ENCODE measurements around the gene SFXN2.
"Not testable (repeated sequence)": the region's sequence is repeated elsewhere in the genome, so short reads cannot be mapped to it uniquely, and the experiment has no call there.

The SFXN2 gene, protein sequence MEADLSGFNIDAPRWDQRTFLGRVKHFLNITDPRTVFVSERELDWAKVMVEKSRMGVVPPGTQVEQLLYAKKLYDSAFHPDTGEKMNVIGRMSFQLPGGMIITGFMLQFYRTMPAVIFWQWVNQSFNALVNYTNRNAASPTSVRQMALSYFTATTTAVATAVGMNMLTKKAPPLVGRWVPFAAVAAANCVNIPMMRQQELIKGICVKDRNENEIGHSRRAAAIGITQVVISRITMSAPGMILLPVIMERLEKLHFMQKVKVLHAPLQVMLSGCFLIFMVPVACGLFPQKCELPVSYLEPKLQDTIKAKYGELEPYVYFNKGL

DNA sequence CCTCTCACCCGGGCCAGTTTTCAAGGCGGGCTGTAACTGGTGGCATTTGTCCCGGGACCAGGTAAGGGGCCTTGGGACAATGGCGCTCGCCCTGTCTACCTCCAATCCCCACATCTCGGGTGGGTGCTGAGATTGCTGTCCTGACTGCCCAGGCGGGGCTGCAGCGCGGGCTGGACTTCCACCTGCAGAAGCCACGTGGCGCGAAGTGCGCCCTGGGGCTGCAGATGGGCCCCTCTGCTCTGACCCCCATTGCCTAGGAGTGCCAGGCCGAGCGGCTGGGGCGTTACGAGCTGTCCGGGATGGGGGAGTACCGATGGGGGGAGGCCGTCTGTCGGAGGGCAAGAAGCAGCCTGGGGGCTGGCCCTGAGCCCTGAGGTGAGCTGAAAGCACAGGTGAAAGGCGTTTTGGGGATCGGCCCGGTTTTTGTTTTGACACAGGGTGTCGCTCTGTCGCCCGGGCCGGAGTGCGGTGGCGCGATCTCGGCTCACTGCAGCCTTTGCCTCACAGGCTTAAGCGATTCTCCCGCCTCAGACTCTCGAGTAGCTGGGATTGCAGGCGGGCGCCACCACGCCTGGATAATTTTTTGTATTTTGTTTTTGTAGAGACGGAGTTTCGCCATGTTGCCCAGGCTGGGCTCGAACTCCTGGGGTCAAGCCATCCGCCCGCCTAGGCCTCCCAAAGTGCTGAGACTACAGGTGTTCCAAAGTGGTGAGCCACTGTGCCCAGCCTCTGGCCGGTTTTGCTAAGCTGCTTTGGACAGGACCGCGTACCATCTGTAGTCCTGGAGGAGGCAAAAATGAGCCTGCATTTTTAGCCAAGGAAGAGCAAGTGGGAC, at the start of gene SFXN2:
TSS of gene SFXN2 (plus strand) at position 16 of the 835 bp plus-strand sequence. CDS start 12,001 bp downstream, outside the sequence.
- peak; percentile 33 to 39 for DNase-seq (ENCODE audit: low read depth in 2 of 2)

GRCh38 chr10:102665904-102666509, 48.4 kb upstream of the SFXN2 start:
- no peak for DNase-seq (ENCODE audit: low read depth in 2 of 2)

GRCh38 chr10:102667411-102667810, 47.0 kb upstream of the SFXN2 start:
- DNase-seq (ENCODE audit: low read depth in 2 of 2), result not testable (repeated sequence)

GRCh38 chr10:102668326-102669107, 45.9 kb upstream of the SFXN2 start:
- DNase-seq (ENCODE audit: low read depth in 2 of 2), result no peak

GRCh38 chr10:102669206-102670064, 45.0 kb upstream of the SFXN2 start:
- DNase-seq (ENCODE audit: low read depth in 2 of 2), result no peak

GRCh38 chr10:102670065-102670670, 44.3 kb upstream of the SFXN2 start:
- no peak for DNase-seq (ENCODE audit: low read depth in 2 of 2)

DNA sequence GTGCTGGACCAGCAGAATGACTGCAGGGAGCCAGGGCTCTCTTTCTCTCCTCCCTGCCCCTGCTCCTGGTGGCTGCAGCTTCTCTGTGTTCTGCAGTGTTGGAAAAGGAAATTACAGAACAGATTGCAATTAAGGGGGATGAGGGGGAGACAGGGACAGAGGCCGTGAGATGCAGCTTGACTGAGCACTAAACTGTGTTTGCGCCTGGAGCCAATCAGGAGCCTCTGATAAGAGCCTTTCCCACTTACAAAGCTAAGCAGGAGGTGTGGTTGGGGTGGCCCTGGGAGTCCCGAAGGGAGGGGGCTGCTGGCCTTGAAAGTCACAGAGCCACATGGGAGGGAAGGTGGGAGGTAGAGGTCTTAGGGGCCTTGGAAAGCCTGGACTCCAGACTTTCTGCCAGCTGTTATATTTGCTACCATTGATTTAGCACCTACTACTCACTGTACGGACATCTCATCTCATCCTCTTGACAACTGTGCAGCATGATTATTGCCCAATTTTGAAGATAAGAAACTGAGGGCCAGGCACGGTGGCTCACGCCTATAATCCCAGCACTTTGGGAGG, 43.5 kb upstream of the SFXN2 start:
- no peak for DNase-seq (ENCODE audit: low read depth in 2 of 2)

DNA sequence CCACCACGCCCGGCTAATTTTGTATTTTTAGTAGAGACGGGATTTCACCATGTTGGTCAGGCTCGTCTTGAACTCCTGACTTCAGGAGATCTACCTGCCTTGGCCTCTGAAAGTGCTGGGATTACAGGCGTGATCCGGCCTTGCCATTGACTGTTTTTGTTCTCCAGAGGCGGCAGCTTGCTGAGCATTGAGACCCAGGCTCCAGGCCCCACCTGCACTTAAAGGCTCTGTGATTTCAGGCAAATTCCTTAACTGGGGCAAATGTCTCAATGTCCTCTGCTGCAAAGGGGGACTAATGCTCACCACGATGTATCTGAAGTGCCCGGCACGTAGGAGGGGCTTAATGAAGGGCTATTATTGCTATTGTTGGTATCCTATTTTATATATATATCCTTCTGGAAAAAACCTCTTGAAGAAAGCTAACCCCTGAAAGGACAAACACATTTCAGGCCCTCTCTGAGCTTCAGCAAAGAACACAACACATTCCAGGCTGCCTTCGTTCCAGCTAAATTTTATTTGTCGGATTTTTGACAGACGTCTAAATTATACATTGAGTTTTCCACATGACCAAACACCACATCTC, 41.1 kb upstream of the SFXN2 start:
- DNase-seq (ENCODE audit: low read depth in 2 of 2), result no peak

DNA sequence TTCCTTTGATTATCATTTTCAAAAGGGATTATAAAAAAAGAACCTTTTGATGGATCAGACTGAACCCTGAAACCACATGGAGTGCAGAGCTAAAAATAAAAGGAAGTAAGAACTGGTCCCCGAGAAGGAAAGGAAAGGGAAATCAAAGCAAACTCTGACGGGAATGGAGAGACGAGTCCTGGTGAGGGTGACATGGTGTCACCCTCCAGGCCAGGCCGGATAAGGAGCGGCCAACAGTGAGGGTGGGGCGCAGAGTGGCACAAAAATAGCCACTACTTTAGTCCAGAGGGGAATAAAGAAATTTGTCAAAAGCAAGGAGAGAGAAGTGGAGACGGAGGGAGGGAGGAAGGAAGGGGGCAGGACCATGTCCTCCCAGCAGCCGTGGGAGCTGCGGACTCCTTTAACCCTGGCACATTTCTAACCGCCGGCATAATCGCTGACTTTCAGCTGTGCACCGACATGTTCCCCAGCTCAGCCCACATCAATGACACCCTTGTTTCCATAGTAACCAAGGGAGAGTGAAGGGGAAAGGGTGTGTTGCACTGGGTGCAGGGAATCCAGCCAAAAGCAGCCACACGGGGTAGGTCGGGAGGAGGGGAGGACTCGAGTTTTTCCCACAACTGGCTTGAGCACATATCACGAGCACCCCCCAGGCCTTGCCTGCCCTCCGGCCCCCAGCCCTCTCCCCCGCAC, 40.5 kb upstream of the SFXN2 start:
- peak; percentile 38 to 57 for DNase-seq (ENCODE audit: low read depth in 2 of 2)

- no peak for DNase-seq (ENCODE audit: low read depth in 2 of 2)
Observed at GRCh38 chr10:102674566-102674965, 39.9 kb upstream of the SFXN2 start.

GRCh38 chr10:102675011-102675665, 39.3 kb upstream of the SFXN2 start:
- no peak for DNase-seq (ENCODE audit: low read depth in 2 of 2)

DNA sequence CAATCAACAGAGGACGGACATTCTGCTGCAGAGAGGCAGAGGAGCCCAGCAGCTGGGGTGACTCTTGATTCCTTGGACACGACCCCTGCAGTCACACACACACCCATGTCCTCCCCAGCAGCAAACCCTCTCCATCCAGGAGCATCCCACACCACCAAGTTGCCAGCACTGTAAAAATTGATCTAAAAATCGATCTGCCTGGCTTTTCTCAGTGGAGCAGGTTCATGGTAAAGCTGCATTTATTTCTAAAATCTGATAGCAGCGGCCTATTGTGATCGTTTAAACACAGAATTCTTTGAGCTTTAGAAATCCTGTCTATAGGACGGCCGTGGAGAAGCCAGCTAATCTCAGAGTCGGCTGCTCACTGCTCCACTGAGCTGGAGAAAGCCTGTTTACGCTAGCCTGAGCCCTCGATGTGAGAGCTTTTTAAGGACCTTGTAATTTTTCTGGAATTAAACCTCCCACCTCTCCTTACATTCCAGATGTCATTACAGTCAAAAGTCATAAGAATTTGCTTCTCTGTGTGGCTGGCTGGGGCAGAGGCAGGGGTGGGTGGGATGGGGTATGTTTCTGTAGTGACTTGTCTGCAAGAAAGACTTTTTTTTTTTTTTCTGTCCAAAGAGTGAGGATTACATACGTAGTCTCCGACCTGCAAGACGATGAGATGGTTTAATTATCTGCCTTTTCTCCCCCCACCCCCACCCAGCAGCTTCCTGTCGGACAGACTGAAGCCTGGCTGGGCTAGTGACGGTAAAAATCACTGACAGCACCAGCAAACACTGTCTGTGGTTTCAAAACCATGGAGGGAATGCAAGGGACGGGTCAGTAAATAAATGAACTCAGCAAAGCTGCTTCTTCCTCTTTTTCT, 38.5 kb upstream of the SFXN2 start:
- DNase-seq (ENCODE audit: low read depth in 2 of 2), result no peak

GRCh38 chr10:102676534-102677315, 37.7 kb upstream of the SFXN2 start:
- DNase-seq (ENCODE audit: low read depth in 2 of 2), result no peak

GRCh38 chr10:102677331-102678067, 36.9 kb upstream of the SFXN2 start:
- no peak for DNase-seq (ENCODE audit: low read depth in 2 of 2)

DNA sequence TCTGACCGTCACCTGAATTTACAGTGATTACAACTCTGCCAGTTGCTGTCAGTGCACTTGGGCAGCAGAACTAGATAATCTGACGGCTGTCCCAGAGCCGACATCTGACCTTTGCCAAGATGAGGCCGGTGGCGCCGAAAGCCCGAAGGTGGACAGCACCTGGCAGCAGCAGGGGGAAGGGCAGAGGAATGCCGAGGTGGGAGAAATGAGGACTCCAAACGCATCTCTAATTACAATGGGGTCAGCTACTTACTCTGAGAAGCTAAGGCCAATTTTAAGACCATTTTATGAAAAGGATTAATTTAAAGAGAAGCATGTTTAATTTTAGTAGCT, 36.4 kb upstream of the SFXN2 start:
- DNase-seq (ENCODE audit: low read depth in 2 of 2), result no peak

DNA sequence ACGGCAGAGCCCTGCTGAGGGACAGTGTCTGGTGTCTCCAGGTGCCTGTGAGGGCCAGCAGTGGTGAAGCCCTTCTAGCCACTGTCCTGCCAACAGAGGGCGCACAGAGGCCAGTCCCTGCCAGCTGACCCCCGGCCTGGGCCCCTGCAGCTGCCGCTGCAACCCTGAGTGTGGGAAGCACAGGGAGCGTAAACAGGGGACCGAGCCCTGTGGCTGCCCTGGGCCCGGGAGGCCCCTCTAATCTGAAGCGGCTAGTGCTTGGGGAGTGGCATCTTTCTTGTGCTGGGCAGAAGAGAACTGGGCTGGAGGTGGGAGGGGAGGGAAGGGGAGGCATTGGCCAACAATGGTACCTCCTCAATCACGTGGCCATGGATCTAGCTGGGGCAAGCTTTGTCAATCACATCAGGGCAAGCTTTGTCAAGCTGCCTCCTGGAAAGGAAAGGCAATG, 35.6 kb upstream of the SFXN2 start:
- DNase-seq (ENCODE audit: low read depth in 2 of 2), result no peak
